Renal cortical epithelial cell (primary cell): Measurements from ENCODE around the gene ZC3H7B. TPM values are rescaled to one million over a fixed set of nuclear protein-coding genes. Genes with fewer than 3 reads are reported as not detected.
"Not testable (repeated sequence)": the region's sequence is repeated elsewhere in the genome, so short reads cannot be mapped to it uniquely, and the experiment has no call there.

ENCODE experiments used
- DNase-seq: peaks from one replicate; pipeline ENCODE4 v3.0.0-alpha.2; 2011; ENCODE audit warnings: low read depth
- total RNA-seq: library from RNA; depleted of rRNA; stranded (reverse); fragments of >200 nt; gene quantifications from 2 replicates; pipeline ENCODE4 v1.2.3, GENCODE V29; 2014

The ZC3H7B gene
- total RNA-seq, 1 donor from 2014 or later, result 124 TPM

DNA sequence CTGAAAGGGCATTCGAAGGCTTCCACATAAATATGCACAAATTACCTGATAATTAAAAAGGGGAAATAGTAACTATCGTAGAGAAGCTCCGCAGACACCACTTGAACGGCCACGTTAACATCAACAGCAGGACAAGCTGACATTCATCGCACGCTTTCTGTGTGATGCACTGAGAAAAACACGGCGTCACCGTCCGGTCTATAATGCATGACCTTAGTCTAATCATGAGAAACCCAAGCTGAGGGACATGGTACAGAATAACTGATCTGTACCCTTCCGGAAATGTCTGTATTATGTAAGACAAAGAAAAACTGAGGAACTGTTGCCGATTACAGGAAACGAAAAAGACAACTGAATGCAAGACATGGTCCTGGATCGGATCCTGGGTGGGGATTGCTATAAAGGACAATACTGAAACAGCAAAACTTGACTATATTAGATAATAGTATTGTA lies 14.7 kb upstream of the ZC3H7B start:
- peak; percentile 47 for DNase-seq

DNA sequence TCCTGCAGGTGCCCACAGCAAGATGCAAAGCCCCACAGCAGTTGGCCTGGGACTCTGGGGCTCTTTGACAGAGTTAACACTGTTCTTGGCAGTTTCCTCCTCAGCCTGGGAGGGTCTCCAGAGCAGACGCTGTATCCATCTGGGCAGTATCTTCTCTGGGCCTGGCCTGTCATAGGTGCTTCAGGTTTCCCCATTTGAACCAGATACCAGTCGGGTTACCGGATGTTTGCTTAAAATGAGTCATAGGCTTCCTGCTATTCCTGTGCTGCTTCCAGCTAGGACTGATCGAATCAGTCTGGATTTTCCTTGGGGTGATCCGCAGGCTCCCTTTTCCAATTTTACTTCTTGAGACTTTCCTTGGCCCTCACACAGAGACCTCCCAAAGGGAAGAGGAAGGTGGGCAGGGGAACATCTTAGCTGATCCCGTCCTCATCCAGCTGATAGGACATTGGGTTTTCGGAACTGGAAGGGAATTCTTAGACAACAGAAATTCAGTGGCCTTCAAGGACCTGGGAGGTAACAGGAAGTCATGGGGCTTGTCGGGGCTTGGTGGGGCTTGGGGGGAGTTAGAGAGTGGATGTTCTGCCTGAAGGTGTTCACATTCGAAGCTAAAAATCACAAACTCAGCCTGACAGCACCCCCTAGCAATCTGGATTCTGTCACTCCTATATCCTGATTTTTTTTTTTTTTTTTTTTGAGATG lies 12.9 kb upstream of the ZC3H7B start:
- DNase-seq, result peak; percentile 88

DNA sequence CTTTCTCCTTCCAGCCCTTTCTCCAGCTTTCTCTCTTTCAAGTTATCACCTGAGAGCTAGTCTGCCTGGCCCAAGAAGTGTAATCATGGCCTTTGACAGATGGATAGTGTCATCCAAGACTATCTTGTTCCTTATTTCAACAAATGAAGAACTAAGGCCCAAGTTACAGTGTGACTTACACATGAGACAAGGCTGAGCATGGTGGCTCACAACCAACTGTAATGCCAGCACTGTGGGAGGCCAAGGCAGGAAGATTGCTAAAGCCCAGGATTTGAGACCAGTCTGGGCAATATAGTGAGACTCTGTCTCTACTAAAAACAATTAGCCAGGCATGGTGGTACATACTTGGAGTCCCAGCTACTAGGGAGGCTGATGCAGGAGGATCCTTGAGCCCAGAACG lies 11.7 kb upstream of the ZC3H7B start:
- no peak for DNase-seq

DNA sequence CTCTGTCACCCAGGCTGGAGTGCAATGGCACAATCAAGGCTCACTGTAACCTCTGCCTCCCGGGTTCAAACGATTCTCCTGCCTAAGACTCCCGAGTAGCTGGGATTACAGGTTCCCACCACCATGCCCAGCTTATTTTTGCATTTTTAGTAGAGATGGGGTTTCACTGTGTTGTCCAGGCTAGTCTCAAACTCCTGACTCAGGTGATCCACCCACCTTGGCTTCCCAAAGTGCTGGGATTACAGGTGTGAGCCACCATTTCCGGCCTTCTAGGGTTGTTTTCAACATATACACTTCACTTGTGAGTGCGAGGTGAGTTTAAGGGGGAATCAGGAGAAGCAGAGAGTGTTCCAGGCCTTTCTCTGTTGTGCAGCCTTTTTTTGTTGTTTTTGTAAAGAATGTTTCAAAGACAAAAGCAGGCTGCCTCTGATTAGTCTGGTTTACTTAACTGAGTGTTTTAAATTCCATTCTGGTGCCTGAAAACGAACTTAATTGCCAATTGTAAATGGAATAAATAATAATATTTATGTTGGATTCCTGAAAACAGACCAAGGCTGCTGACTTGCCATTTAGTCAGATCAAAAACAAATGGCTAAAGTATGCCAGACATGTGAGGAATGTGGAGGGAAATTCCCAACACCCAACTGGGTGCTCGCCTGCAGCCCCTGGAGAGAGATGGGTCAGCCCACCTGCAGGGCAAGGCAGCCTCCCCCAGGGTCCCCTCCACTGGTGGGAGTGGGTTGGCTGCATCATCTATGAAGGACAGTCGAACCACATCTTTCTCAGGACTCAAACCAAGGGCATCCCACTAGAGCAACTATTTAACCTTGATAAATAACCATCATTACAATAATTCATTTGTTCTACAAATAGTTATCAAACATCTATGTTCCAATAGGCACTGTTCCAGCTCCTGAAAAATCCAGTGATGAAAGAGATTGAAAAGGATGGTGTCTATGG lies 10.8 kb upstream of the ZC3H7B start:
- peak; percentile 96 for DNase-seq

DNA sequence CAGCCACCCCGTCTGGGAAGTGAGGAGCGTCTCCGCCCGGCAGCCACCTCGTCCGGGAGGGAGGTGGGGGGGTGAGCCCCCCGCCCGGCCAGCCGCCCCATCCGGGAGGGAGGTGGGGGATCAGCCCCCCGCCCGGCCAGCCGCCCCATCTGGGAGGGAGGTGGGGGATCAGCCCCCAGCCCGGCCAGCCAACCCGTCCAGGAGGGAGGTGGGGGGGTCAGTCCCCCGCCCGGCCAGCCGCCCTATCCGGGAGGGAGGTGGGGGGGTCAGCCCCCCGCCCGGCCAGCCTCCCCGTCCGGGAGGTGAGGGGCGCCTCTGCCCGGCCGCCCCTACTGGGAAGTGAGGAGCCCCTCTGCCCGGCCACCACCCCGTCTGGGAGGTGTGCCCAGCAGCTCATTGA lies 6.5 kb upstream of the ZC3H7B start:
- DNase-seq, result not testable (repeated sequence)

DNA sequence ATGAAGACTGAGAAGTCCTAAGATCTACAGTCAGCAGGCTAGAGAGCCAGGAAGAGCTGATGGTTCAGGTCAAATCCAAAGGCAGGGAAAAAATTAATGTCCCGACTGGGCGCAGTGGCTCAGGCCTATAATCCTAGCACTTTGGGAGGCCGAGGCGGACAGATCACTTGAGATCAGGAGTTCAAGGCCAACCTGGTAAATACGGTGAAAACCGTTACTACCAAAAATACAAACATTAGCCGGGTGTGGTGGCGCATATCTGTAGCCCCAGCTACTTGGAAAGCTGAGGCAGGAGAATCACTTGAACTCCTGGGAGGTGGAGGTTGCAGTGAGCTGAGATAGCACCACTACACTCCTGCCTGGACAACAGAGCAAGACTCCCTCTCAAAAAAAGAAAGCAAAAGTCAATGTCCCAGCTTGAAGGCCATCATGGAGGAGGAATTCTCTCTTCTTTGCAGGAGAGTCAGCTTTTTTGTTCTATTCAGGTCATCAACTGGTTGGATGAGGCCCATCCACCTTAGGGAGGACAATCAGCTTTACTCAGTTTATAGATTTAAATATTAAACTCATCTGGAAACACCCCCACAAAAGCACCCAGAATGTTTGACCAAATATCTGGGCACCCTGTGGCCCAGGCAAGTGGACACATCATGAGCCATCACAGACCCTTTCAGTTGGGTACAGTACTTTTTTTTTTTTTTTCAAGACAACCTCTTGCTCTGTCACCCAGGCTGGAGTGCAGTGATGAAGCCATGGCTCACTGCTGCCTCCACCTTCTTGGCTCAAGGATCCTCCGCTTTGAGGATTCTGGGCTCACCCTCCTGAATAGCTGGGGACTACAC lies 4.3 kb upstream of the ZC3H7B start:
- DNase-seq, result no peak

DNA sequence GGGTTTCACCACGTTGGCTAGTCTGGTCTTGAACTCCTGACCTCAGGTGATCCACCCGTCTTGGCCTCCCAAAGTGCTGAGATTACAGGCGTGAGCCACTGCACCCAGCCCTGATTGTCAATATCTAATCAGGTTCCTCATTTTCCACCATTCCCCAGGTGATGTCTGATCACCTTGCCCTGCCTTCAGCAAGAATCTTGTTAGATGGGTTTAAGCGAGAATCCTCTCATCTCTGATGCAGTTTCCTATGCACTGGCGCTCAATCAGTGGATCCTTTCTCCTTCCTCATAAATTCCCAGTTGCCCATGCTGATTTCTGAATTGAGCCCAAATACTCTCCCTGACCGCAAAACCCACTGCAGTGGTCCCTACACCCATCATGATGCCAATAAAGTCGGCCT lies 664 bp upstream of the ZC3H7B start:
- DNase-seq, result no peak

DNA sequence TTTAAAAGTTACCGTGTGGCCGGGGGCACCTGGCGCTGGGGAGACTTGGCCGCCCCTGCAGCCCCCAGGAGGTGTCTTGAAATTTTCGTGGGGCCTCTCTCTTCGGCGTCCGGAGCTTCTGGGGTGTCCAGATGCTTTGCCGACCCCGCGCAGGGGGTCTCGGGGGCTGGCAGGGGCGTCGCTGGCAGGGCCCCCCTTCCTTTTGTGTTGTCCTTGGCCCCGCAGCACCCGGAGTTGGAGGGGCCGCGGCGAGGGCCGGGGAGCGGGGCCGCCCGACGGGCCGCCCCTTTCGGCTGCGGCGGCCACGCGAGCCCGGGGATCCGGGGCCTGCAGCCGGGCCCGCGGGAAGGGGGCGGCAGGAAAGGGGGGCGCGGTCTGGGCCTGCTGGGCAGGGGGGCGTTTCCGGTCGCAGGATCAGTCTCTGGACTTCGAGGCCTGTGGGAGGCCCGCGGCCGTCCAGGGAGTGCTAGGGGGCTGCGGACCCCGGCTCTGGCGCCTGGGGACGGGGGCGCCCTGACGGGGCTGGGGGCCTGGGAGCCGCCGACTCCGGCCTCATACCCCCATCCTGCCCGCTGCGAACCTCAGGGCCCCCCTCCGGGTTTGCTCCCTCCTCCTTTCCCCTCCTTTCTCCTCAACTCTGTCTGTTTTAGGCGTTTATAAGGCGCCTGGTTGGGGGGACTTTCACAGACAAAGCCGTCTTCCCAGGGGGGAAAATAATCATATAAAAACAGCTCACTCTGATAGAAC lies 869 bp downstream of the ZC3H7B start:
- no peak for DNase-seq

DNA sequence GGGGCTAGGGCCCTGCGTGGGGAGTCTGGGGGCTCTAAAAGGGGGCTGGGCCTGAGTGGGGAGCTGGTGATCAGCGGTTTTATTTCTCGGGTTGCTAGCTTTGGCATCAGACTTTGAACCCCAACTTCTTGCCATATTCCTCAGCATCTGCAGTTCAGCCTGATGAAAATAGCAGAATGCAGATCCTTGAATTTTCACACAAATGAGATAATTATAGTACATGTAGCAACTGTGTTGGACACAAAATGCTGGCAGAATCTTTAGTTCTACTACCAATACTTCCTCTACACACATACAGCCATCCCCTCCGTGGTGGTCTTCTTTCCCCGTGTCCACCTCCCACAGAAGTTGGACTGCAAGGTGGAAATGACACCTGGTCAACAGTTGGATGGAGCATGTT lies 1.5 kb downstream of the ZC3H7B start:
- DNase-seq, result no peak

DNA sequence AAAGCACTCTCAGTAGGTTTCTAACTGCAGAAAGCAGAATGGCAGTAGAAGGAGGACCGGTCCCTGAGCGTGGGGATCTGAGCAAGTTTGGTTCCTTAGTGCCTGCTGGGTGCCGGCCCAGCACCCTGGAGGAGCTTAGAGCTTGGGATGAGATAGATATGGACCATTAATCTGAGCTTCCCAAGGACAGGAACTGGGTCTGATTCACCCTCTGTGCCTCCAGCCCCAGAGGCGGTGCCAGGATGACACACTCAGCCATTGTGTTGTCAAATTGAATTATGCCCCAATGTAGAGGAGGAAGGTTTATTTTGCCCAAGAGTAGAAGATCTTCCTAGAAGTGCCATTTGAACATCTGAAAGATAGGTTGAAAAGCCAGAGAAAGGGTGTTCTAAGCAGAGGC lies 4.3 kb downstream of the ZC3H7B start:
- DNase-seq, result peak; percentile 86

DNA sequence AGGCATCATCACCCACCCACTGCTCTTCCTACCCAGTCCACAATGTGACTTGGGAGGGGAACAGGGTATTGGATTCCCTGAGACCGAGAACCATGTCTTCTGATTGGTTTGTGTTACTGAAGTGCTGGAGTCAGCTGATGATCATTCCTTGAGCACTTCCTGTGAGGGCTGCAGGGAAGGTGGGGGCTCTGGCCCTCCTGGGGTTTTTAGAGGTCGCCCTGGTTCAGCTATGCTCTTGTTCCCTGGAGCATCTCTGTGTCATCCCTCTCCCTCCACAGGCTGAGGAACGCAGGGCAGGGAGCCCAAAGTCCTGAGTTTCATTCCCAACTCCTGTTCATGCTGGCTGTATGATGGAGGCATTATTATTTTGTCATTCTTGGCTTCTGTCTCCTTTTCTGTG lies 6.7 kb downstream of the ZC3H7B start:
- peak; percentile 41 for DNase-seq

DNA sequence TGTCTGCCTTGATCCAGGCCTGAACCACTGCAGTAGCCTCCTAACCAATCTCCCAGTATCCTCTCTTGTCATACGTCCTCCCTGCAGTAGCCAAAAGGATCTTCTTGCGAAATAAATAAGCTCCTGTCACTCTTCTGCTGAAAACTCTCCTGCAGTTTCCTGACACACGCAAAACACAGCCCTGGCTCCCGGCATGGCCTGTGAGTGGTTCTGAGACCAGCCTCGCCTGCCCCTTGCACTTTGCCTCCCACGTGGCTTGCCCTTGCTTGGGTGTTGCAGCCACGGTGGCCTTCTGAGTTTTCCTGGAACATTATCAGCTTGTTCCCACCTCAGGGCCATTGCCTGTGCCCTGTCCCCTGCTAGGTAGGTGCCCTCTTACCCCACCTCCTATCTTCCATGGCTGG lies 7.2 kb downstream of the ZC3H7B start:
- peak; percentile 35 for DNase-seq

DNA sequence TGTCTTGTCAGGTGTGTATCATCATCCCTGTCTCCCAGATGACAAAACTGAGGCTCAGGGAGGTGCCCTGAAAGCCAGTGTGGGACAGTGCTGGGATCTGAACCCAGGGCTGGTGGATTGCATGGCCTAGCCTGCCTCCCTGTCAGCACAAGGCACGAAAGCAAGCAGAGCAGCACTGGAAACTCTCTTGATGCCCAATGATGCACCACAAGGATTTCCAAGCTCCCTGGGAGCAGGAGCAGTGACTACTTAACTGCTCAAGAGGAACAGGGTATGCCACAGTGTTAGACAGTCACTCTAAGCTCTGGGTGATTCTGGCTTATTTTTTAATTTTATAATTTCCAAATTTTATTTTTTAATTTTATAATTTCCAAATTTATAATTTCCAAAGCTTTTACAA lies 9.0 kb downstream of the ZC3H7B start:
- DNase-seq, result no peak

DNA sequence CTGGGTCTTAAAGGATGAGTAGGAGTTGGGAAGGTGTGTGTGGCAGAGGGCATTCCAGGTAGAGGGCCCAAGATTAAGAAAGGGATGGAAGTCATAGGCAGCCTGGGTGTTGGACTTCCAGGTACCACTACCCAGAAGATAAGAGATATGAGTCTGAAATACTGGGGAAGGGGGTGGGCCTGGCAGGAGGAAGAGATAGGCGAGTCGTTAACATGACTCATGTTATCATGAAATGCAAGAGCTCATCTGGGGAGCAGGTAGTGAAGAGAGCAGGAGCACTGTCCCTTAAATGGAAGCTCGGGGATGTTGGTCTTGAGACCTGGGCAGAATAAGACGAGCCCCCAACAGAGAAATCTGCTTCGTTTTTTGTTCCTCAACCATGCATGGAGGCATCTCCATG lies 10.2 kb downstream of the ZC3H7B start:
- no peak for DNase-seq

DNA sequence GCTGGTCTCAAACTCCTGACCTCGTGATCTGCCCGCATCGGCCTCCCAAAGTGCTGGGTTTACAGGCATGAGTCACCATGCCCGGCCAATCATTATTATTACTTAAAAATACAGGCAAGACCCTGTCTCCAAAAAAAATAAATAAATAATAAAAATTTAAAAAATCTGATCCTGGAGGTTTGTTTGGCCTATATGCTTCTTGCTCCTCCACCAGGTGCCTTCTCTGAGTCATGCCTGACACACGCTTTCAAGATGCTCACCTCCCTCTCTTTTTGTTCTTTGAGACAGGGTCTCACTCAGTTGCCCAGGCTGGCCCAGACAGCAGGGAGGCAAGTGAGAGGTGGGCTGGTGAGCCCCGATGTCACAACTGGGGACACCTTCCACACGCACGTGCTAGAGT lies 13.5 kb downstream of the ZC3H7B start:
- DNase-seq, result no peak

DNA sequence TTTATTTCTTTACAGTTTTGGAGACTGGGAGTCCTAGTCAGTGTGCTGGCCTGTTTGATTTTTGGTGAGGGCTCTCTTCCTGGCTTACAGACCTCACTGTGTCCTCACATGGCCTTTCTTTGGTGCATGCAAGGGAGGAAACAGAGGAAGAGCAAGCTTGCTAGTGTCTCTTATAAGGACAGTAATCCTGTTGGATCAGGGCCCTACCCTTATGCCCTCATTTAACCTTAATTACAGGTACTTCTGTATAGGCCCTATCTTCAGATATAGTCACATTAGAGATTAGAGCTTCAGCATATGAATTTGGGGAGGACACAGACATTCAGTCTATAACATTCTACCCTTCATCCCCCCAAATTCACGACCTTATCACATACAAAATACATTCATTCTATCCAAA lies 14.3 kb downstream of the ZC3H7B start:
- no peak for DNase-seq

DNA sequence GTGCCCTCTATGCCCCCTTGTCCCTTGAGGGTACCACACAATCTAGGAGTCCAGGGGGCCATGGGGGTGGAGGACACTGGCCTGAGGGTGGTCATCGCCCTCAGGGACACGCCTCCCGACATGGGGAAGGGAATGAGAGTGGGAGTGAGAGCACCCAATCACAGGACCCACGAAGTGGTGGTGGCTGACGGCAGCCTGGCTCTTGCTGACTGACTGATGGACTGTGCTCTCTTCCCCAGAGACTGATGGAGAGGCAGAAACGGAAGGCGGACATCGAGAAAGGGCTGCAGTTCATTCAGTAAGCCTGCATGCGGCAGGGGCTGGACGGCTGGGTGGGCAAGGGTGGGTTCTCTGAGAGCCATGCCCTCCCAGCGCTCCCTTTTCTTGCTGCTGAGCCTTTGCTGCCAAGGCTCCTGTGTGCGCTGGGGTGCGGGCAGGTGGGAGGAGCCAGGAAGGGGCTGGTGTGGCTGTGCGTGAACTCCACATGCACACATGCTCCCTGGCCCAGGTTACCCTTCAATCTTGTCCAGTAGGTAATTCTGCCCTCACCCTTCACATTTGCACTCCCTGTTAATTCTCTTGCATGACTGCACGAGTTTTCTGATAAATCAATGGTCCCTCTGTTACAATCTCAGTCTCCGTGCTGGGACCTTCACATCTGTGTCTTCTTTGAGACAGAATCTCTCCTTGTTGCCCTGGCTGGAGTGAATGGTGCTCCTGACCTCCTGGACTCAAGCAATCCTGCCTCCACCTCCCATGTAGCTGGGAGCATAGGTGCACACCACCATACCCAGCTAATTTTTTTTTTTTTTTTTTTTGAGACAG lies 19.3 kb downstream of the ZC3H7B start:
- DNase-seq, result no peak

DNA sequence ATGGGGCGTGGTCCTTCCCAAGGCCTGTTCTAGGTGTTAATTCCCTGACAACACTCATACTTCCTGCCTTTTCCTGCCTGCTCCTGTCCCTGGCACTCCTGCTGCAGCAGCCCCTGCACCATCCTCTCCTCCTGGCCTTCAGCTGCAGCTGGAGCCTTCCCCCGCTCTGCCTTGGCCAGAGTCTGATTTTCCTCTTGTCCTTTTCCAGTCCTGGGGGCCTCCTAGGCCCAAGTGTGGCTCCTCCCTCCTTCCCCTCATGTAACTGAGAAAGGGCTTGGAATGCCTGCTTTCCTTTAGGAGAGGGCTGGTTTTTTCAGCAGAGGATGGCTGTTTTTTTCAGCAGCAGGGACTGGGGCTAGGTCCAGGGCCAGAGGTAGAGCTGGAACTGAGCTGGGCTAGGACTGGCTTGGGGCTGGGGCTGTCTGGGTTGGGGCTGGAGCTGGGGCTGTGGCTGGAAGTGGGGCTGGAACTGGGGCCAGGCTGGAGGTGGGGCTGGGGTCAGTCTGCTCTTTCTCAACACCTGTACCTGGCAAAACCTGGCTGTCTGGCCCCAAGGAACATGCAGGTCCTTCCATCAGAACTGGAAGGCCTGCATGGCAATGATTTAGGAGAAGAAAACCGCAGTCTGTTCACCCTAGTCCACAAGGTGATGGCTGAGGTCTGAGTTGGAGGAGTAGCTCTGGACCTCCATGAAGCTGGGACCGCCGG lies 23.6 kb downstream of the ZC3H7B start:
- no peak for DNase-seq

DNA sequence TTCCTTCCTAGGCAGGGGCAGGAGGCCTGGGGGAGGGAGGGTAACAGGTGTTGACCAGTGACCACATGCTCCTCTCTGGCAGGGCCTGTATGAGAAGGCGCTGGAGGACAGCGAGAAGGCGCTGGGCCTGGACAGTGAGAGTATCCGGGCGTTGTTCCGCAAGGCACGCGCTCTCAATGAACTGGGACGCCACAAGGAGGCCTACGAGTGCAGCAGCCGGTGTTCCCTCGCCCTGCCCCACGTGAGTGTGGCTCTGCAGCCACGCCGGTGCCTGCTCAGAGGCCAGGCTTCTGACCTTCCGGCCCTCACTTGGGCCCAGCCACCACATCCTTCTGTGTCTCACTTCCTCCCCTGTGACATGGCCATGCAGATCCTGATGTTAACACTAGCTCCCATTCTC lies 25.8 kb downstream of the ZC3H7B start:
- no peak for DNase-seq

DNA sequence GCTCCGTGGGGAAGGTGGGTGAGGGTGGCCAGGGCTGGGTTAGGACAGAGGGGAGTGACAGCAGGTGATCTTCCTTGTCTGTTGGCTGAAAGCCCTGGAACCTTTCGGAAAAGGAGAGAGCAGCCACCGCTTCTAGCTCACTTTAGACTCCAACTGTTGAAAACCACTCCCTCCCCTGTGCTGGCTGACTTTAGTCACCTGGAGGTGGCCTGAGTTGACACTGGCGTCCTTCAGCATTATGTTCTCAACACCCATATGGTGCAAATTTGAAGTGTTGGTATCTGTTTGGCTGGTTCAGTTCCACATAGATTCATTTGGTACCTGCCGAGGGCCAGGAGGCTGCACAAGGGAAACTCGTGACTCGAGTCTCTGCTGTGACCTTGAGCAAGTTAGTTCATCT lies 28.8 kb downstream of the ZC3H7B start:
- DNase-seq, result no peak
